ENCODE data around the gene TCF23.
"Not testable (repeated sequence)": the region's sequence is repeated elsewhere in the genome, so short reads cannot be mapped to it uniquely, and the experiment has no call there.

TCF23 gene

DNA sequence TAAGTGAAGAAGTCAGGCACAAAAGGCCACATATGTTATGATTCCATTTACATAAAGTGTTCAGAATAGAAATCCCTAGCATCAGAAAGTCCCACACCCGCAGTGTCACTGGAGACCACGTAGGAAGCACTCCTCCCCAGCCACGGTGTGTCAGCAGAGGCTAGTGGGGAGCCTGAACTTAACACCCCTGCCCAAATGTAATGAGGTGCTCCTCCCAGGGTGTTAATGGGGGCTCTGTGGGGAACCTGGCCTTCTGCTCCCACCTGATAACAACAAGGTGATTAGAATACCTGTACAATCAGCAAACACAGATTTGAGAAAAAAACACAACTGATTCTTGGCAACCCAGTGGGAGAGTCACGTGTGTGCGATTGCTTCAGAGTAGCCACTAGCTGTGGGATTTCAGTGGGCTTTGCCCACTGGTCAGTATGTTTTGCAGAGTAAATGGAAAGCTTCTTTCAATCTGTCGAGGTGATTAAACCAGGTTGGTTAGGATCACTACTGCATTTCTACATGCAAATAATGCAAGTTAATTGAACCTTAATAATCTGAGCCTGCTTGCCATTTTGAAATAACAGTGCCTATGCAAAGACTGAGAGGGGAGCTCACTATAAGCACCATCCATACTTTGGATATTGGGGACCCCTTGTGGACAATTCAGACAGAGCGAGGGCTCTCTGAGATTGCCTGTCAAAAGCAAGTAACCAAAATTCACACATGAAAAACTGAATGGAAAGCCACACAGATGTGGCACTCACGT is 42.4 kb downstream of the TCF23 start:
- peak; percentile 39 to 41 for DNase-seq

DNA sequence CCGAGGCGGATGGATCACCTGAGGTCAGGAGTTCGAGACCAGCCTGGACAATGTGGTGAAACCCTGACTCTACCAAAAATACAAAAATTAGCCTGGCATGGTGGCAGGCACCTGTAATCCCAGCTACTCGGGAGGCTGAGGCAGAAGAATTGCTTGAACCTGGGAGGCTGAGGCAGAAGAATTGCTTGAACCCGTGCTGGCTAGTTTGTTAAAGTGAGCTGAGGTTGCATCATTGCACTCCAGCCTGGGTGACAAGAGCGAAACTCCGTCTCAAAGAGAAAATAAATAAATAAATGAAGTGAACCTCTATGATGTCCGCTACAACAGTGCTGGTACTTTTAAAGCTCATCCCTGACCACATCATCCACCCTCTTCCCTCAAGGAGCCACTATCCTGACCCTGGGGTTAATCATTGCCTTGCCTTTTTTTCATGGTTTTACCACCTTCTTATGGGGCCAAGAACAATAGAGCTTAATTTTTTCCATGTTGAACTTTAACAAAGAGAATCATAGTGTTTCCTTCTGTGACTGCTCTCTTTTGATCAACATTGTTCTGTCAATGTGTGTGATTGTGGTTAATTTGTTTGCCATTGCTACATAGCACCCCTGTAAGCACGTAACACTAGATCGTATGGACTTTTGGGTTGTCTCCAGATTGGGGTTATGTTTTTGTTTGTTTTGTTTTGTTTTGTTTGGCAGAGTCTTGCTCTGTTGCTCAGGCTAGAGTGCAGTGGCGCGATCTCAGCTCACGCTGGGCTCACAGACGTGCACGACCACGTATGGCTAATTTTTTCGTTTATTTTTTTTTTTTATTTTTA is 45.9 kb downstream of the TCF23 start:
- DNase-seq = no peak

DNA sequence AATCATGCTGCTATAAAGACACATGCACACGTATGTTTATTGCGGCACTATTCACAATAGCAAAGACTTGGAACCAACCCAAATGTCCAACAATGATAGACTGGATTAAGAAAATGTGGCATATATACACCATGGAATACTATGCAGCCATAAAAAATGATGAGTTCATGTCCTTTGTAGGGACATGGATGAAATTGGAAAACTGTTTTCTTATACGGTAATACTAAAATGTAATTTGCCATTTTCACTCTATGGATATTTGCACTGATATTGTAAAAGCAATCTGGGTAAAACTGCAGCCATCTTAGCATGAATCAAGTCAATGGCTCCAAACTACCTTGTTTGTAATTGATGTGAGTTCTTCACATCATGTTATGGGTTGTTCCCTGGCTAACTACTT is 47.0 kb downstream of the TCF23 start:
- DNase-seq = not testable (repeated sequence)

DNA sequence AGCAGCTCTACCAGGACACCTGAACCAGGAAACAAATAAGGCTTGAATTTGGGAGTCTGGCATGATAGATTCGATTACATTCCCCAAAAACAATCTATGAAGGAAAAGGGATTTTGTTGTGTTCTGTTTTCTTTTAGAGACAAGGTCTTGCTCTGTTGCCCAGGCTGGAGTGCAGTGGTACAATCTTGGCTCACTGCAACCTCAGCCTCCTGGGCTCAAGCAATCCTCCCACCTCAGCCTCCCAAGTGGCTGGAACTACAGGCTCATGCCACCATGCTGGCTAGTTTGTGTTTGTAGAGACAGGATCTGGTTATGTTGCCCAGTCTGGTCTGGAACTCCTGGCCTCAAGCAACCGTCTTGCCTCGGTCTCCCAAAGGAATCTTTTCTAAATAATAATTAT is 49.3 kb downstream of the TCF23 start:
- not testable (repeated sequence) for DNase-seq

DNA sequence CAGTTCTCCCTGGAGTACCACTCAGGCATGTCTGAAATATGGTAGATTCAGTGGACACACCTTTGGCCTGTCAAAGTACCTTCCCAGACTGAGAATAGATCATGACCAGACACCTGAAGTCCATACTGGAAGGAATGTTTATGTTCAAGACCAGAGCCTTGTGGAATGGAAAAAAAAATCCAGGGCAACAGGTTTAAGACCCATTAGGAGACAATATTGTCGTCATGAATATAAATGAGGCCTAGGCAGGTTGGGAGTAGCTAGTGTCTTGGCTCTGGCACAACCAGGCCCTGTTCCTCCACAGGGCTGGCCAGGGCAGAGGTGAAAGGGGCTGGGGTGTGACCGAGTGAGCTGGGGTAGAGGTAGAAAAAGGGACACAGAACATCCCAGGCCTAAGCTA is 49.8 kb downstream of the TCF23 start:
- DNase-seq = no peak

DNA sequence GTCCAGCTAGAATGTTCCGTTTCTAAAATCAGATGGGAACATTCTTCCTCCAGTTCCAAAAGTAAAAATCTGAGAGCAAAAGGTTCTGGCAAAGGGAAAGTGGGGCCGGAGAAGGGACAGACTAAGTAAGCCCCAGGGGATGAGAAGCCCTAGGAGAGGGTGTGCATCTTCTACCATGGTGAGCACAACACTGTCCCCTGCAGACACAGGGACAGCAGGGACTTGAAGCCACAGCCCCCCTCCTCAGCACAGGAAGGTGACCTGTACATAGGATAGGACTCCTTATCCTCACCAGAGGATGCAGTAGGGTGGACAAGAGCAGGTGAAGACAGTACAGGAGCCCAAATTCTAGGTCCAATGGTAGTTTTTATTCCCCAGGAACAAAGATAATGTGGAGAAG is 50.4 kb downstream of the TCF23 start:
- no peak for DNase-seq

DNA sequence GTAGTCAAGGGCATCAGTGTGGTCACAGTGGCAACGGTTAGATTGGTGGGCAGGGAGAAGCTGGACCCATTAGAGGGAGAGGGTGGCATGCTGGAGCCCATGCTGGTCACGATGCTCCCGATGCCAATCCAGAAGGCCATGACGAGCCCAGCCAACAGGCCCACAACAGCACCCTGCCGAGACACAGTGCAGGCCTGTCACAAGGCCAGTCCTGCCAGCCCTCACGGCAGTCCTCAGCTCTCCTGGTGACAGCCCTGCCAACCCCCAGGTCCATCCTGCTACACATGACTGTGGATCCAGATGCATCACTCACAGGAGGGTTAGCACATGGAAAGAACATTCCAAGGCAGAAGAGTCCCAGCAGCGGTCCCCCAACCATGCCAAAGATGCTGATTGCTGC is 52.9 kb downstream of the TCF23 start:
- DNase-seq = no peak

DNA sequence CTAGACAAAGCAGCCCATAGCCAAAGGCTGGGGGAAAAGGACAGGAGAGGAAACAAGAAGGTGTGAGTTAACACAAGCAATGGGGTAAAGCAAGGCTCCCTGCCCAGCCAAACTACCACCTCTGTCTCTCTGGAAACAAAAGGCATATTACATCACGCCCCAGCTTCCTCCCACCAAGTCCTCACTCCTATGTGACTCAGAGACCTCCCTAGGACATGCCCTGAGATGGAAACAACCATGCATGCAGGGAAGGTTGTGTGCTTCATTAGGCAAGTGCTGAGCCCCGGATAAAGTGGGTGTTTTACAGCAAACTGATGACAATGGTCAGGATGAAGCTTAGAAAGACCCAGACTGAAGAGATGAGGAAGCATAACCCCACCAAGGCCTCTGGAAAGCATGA is 54.0 kb downstream of the TCF23 start:
- no peak for DNase-seq

DNA sequence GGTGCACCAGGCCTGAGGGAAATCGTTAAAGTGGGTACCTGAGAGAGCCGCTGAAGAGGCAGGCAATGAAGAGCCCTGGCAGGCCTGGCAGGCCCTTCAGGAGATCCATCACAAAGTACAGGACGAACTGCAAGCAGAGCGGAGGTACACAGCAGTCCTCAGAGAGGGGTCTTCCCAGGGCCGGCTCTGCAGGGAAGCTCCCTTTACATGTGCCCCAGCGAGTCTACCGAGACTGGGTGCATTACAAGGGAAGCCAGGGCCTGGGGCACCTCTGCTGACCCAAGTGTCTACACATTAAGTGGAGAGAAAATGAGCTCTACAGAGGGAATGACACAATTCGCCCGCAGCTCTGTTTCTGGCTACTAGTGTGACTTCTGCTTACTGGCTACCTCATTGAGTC is 54.9 kb downstream of the TCF23 start:
- DNase-seq = no peak

DNA sequence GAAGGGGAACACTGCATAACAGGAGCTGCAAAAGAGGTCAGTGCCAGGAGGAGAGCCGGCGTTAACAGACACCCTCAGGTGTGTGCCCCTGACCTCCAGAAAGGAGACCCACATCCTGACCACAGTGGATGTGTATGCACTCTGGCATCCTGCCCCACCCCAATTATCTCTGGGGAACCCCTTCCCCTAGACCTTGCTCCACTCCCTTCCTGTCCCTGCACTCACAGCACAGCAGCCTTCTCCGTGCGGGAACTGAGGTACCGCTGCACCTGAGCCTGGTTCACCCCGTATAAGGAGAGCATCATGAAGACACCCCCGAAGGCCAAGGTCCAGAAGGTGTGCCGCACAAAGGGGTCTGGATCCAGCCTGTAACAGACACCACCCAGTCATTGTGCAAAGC is 55.8 kb downstream of the TCF23 start:
- no peak for DNase-seq

DNA sequence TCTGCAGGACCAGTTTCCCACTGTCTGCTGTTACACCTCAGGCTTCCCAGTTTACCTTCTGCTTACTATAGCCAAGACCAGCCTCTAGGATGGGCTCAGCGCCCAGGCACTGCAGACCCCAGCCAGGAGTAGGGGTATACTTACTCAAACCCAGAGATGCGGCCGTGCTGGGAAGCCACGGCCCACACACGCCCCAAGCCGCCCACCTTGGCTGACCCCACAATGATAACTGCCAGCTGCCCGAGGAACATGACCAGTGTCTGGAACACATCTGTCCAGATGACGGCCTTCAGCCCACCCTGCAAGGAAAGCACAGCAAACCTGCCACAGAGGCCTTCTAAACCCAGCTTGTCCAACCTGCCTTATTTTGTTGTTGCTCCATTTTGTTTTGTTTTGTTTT is 56.4 kb downstream of the TCF23 start:
- DNase-seq = no peak

DNA sequence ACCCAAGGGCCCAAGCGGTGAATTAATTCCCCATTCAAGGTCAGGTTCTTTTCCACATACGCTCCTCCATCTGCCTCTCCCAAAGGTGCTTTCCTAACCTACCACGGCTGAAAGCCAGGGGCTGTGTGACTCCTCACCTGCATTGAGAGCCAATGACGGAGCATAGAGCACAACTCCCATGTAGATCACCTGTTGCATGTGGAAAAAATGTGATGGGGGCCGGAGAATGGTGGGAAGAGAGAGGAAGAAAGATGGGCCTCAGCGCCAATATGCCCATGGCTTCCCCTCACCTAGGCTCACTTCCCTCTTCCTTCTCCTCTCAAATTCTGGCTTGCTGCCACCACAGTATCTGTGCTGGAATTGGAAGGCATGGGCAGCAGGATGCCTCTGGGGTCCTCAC is 57.5 kb downstream of the TCF23 start:
- DNase-seq = no peak
